H9 (cell line): ENCODE data around the gene TMEM132D. TPM values are rescaled to one million over a fixed set of nuclear protein-coding genes. Genes with fewer than 3 reads are reported as not detected.

Source experiments
- DNase-seq: peaks from one replicate; pipeline ENCODE4 v3.0.0-alpha.2; 2017
- H2AFZ ChIP-seq: one replicate; pipeline ENCODE4 v1.6.1; 2013; ENCODE audit warnings: mild to moderate bottlenecking, low read length, control low read depth, moderate library complexity
- H2AK5ac ChIP-seq: 2 replicates; pipeline ENCODE4 v1.6.1; 2013; ENCODE audit warnings: low read length, control low read depth, mixed read lengths; ENCODE audit not compliant: insufficient read length
- H2BK120ac ChIP-seq: one replicate; pipeline ENCODE4 v1.6.1; 2013; ENCODE audit warnings: low read depth, mild to moderate bottlenecking, low read length, control low read depth, inconsistent platforms; ENCODE audit not compliant: poor library complexity, severe bottlenecking
- H2BK12ac ChIP-seq: 2 replicates; pipeline ENCODE4 v1.6.1; 2013; ENCODE audit warnings: low read length, control low read depth, mixed read lengths, low read depth; ENCODE audit not compliant: insufficient read length
- H2BK15ac ChIP-seq: 2 replicates; pipeline ENCODE4 v1.6.1; 2013; ENCODE audit warnings: low read depth, low read length, control low read depth
- H2BK20ac ChIP-seq: one replicate; pipeline ENCODE4 v1.6.1; 2013; ENCODE audit warnings: low read depth, mild to moderate bottlenecking, low read length, control low read depth, inconsistent platforms; ENCODE audit not compliant: poor library complexity, severe bottlenecking
- H2BK5ac ChIP-seq: 2 replicates; pipeline ENCODE4 v1.6.1; 2013; ENCODE audit warnings: low read length, control low read depth, mixed read lengths; ENCODE audit not compliant: insufficient read length
- H3K14ac ChIP-seq: 2 replicates; pipeline ENCODE4 v1.6.1; 2013; ENCODE audit warnings: low read length, control low read depth; ENCODE audit not compliant: insufficient read depth
- H3K18ac ChIP-seq: 2 replicates; pipeline ENCODE4 v1.6.1; 2013; ENCODE audit warnings: low read depth, mild to moderate bottlenecking, mixed read lengths, low read length, control low read depth; ENCODE audit not compliant: insufficient read length
- H3K23ac ChIP-seq: 2 replicates; pipeline ENCODE4 v1.6.1; 2013; ENCODE audit warnings: low read length, control low read depth, mixed read lengths, low read depth; ENCODE audit not compliant: insufficient read length
- H3K23me2 ChIP-seq: 2 replicates; pipeline ENCODE4 v1.6.1; 2013; ENCODE audit warnings: low read depth, mild to moderate bottlenecking, mixed read lengths, low read length, control low read depth; ENCODE audit not compliant: insufficient read length, poor library complexity, severe bottlenecking
- H3K27ac ChIP-seq: 2 replicates; pipeline ENCODE4 v1.5.1; 2013; ENCODE audit warnings: low read length, control low read depth, mixed read lengths, low read depth; ENCODE audit not compliant: insufficient read length
- H3K27me3 ChIP-seq: 2 replicates; pipeline ENCODE4 v1.6.1; 2013; ENCODE audit warnings: low read length, control low read depth, inconsistent platforms; ENCODE audit not compliant: insufficient read depth
- H3K4ac ChIP-seq: 2 replicates; pipeline ENCODE4 v1.6.1; 2013; ENCODE audit warnings: low read depth, mild to moderate bottlenecking, control low read depth, inconsistent platforms, low read length, moderate library complexity
- H3K4me1 ChIP-seq: 2 replicates; pipeline ENCODE4 v1.6.1; 2013; ENCODE audit warnings: low read length, control low read depth, inconsistent platforms; ENCODE audit not compliant: insufficient read depth
- H3K4me2 ChIP-seq: 2 replicates; pipeline ENCODE4 v1.6.1; 2013; ENCODE audit warnings: low read length, control low read depth, mixed read lengths; ENCODE audit not compliant: insufficient read length, insufficient read depth
- H3K56ac ChIP-seq: 2 replicates; pipeline ENCODE4 v1.6.1; 2013; ENCODE audit warnings: low read depth, mild to moderate bottlenecking, mixed read lengths, low read length, control low read depth; ENCODE audit not compliant: insufficient read length
- H3K79me1 ChIP-seq: 2 replicates; pipeline ENCODE4 v1.6.1; 2013; ENCODE audit warnings: low read depth, mild to moderate bottlenecking, moderate library complexity, low read length, control low read depth, inconsistent platforms; ENCODE audit not compliant: insufficient read depth, poor library complexity, severe bottlenecking
- H3K79me2 ChIP-seq: 2 replicates; pipeline ENCODE4 v1.6.1; 2013; ENCODE audit warnings: low read length, control low read depth, inconsistent platforms; ENCODE audit not compliant: insufficient read depth
- H3K9ac ChIP-seq: 2 replicates; pipeline ENCODE4 v1.6.1; 2013; ENCODE audit warnings: low read length, control low read depth, mixed read lengths; ENCODE audit not compliant: insufficient read length; ENCODE audit errors: extremely low read depth
- H3K9me3 ChIP-seq: one replicate; pipeline ENCODE4 v1.6.1; 2013; ENCODE audit warnings: low read depth, low read length, inconsistent platforms; ENCODE audit not compliant: control insufficient read depth
- H3T11ph ChIP-seq: one replicate; pipeline ENCODE4 v1.6.1; 2013; ENCODE audit warnings: mild to moderate bottlenecking, low read length, control low read depth, inconsistent platforms
- H4K20me1 ChIP-seq: one replicate; pipeline ENCODE4 v1.6.1; 2013; ENCODE audit not compliant: control insufficient read depth, insufficient read length, insufficient read depth
- H4K5ac ChIP-seq: 2 replicates; pipeline ENCODE4 v1.6.1; 2013; ENCODE audit warnings: low read depth, mild to moderate bottlenecking, mixed read lengths, low read length, control low read depth; ENCODE audit not compliant: insufficient read length
- H4K8ac ChIP-seq: replicated peaks from 2 replicates; pipeline ENCODE4 v1.6.1; 2013; ENCODE audit warnings: low read length, control low read depth, mixed read lengths, low read depth; ENCODE audit not compliant: insufficient read length
- H4K91ac ChIP-seq: 2 replicates; pipeline ENCODE4 v1.6.1; 2013; ENCODE audit warnings: low read depth, mild to moderate bottlenecking, moderate library complexity, mixed read lengths, low read length, control low read depth; ENCODE audit not compliant: insufficient read length
- H3K27ac Mint-ChIP-seq, 3 experiments: 2 replicates in 2 of 3; 3 replicates in 1 of 3; pipeline ENCODE4 v1.8.0; 2020 to 2021; ENCODE audit warnings: mixed read lengths in 3 of 3, mild to moderate bottlenecking in 1 of 3, moderate library complexity in 1 of 3
- H3K27me3 Mint-ChIP-seq: 2 replicates; pipeline ENCODE4 v1.8.0; 2021; ENCODE audit warnings: low read depth, mild to moderate bottlenecking, moderate library complexity, mixed read lengths
- H3K36me3 Mint-ChIP-seq, 3 experiments: 2 replicates in 2 of 3; 3 replicates in 1 of 3; pipeline ENCODE4 v1.8.0; 2020 to 2021; ENCODE audit warnings: low read depth in 3 of 3, mixed read lengths in 3 of 3; ENCODE audit not compliant: insufficient read depth in 1 of 3
- H3K4me1 Mint-ChIP-seq, 2 experiments: 2 replicates each; pipeline ENCODE4 v1.8.0; 2020; ENCODE audit warnings: mixed read lengths in 2 of 2
- H3K4me3 Mint-ChIP-seq, 2 experiments: 2 replicates in 1 of 2; 3 replicates in 1 of 2; pipeline ENCODE4 v1.8.0; 2020 to 2021; ENCODE audit warnings: mild to moderate bottlenecking in 2 of 2, mixed read lengths in 2 of 2, moderate library complexity in 1 of 2
- H3K9me3 Mint-ChIP-seq, 2 experiments: 2 replicates in 1 of 2; 3 replicates in 1 of 2; pipeline ENCODE4 v1.8.0; 2020; ENCODE audit warnings: mild to moderate bottlenecking in 2 of 2, mixed read lengths in 2 of 2, moderate library complexity in 1 of 2
- WGBS: extraction: QIAGEN DNeasy Blood & Tissue Kit; methylation state at CpG from one replicate; pipeline ENCODE4 v1.1.7; 2013; ENCODE audit warnings: missing lambda C conversion rate, low lambda C conversion rate, mixed read lengths; ENCODE audit not compliant: insufficient read length; ENCODE audit errors: extremely low coverage; 5-methylcytosine and 5-hydroxymethylcytosine counted together
- total RNA-seq: library from RNA; stranded (reverse); gene quantifications from 2 replicates; pipeline ENCODE4 v1.2.1, GENCODE V29; 2021
- TF ChIP-seq, protein P1 (sequence below): fragments of 200-600 bp; sonication (generic); conservative IDR thresholded peaks from 3 replicates; pipeline ENCODE4 v1.8.0; 2021; ENCODE audit warnings: antibody characterized with exemption, mild to moderate bottlenecking

Gene TMEM132D
- total RNA-seq, 1 experiment from 2014 or later, result 6.1 TPM

DNA sequence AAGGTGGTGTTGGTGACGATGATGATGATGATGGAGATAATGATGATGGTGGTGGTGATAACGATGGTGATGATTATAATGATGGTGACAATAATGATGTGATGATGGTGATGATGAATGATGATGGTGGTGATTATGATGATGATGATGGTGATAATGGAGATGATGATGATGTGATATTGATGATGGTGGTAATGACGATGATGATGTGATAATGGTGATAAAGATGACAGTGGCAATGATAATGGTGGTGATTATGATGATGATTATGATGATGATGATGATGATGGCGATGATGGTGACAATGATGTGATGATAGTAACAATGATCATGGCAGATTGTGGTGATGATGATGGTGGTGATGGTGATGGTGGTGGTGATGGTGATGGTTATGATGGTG lies 532.6 kb downstream of the TMEM132D start:
- Mint-ChIP-seq H3K27ac (no peak overlapping the region), H3K4me3 (no peak overlapping the region), H3K36me3 (peaks cover 0 to 5% (median 0%) of the 10 kb centered on the region in 3 experiments; a peak in 3 of 7 replicates), H3K27me3 (peaks cover under 1% of the 10 kb centered on the region; the same call in 1 of the 2 replicates), H3K9me3 (peaks cover 4 to 5% of the 10 kb centered on the region in 2 experiments; a peak in 2 of 5 replicates), H3K4me1 (peaks cover 5 to 6% of the 10 kb centered on the region in 2 experiments)
- H2AFZ ChIP-seq, result no peak overlapping the region
- H3K14ac ChIP-seq, result no peak overlapping the region
- H4K20me1 ChIP-seq, result no peaks in the 10 kb centered on the region
- H2BK15ac ChIP-seq, result no peak overlapping the region
- no peak overlapping the region for H3K23ac ChIP-seq
- no peak overlapping the region for H3K18ac ChIP-seq
- H3K9me3 ChIP-seq, result no peaks in the 10 kb centered on the region
- H3K79me2 ChIP-seq, result no peaks in the 10 kb centered on the region; the same call in 1 of the 2 replicates
- TF ChIP-seq, protein P1, sequence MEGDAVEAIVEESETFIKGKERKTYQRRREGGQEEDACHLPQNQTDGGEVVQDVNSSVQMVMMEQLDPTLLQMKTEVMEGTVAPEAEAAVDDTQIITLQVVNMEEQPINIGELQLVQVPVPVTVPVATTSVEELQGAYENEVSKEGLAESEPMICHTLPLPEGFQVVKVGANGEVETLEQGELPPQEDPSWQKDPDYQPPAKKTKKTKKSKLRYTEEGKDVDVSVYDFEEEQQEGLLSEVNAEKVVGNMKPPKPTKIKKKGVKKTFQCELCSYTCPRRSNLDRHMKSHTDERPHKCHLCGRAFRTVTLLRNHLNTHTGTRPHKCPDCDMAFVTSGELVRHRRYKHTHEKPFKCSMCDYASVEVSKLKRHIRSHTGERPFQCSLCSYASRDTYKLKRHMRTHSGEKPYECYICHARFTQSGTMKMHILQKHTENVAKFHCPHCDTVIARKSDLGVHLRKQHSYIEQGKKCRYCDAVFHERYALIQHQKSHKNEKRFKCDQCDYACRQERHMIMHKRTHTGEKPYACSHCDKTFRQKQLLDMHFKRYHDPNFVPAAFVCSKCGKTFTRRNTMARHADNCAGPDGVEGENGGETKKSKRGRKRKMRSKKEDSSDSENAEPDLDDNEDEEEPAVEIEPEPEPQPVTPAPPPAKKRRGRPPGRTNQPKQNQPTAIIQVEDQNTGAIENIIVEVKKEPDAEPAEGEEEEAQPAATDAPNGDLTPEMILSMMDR, result no peak
- DNase-seq, result no peak
- WGBS, result 100% methylated on average over 3 of the region's 4 CpGs
- H3K4ac ChIP-seq, result no peak overlapping the region
- no peak overlapping the region for H3K56ac ChIP-seq
- no peak overlapping the region for H4K5ac ChIP-seq
- H3K27ac ChIP-seq, result no peak overlapping the region
- H2BK5ac ChIP-seq, result no peak overlapping the region
- no peak overlapping the region for H2BK120ac ChIP-seq
- no peaks in the 10 kb centered on the region for H3K79me1 ChIP-seq
- no peak overlapping the region for H2BK12ac ChIP-seq
- no peak overlapping the region for H4K91ac ChIP-seq
- H2AK5ac ChIP-seq, result no peak overlapping the region
- H3K23me2 ChIP-seq, result no peaks in the 10 kb centered on the region
- no peaks in the 10 kb centered on the region for H3K27me3 ChIP-seq
- no peak overlapping the region for H4K8ac ChIP-seq
- no peak overlapping the region for H3T11ph ChIP-seq
- H3K9ac ChIP-seq, result no peak overlapping the region
- 0 out of 2 replicates have a peak, but pooled peaks cover 2% of the 10 kb centered on the region for H3K4me1 ChIP-seq
- H3K4me2 ChIP-seq, result no peak overlapping the region
- H2BK20ac ChIP-seq, result no peak overlapping the region
